Measurements from ENCODE around the gene GNAS.

Gene GNAS

GRCh38 chr20:58839991-58840747, 12.3 kb upstream of the GNAS start:
- H3K27ac ChIP-seq: no peak overlapping the region
- TF ChIP-seq, protein P1, sequence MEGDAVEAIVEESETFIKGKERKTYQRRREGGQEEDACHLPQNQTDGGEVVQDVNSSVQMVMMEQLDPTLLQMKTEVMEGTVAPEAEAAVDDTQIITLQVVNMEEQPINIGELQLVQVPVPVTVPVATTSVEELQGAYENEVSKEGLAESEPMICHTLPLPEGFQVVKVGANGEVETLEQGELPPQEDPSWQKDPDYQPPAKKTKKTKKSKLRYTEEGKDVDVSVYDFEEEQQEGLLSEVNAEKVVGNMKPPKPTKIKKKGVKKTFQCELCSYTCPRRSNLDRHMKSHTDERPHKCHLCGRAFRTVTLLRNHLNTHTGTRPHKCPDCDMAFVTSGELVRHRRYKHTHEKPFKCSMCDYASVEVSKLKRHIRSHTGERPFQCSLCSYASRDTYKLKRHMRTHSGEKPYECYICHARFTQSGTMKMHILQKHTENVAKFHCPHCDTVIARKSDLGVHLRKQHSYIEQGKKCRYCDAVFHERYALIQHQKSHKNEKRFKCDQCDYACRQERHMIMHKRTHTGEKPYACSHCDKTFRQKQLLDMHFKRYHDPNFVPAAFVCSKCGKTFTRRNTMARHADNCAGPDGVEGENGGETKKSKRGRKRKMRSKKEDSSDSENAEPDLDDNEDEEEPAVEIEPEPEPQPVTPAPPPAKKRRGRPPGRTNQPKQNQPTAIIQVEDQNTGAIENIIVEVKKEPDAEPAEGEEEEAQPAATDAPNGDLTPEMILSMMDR (conservative IDR thresholded peaks at IDR 0.05): no peak

DNA sequence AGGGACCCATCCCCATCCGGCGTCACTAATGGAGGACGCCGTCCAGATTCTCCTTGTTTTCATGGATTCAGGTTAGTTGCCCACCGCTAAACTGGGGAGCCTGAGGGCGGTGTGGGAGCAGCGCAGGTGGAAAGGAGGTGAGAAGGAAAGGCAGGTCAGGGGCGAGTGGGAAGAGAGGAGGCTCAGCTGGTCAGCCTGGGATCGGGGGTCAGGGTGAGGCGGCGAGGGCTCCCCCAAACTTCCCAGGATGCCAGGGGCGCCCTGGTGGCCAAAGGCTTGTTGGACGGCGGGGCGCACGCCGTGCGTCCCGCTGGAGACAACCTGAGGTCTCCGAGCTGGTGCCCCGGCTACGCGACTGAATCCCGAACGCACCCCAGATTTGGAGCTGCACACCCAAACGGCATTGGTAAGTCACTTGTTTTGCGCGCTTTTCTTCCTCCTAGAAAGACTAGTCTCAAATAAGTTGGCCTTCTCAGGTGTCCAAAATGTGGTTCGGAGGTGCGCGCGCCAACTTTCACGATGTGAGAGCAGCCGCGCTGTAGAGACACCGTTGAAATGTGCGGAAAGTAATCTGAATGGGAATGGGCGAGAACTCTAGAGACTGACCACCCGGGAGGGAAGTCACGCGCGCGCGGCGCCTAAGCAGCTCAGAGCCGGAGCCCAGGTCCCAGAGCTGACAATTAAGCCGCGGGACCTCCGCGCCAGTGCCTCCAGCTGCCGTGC, 11.5 kb upstream of the GNAS start:
- TF ChIP-seq, protein P1 (conservative IDR thresholded peaks at IDR 0.05): no peak
- H3K27ac ChIP-seq: no peak overlapping the region

GRCh38 chr20:58841539-58842264, 10.8 kb upstream of the GNAS start:
- no peak overlapping the region for H3K27ac ChIP-seq
- TF ChIP-seq, protein P1 (conservative IDR thresholded peaks at IDR 0.05): no peak

GRCh38 chr20:58842276-58842675, 10.2 kb upstream of the GNAS start:
- no peak overlapping the region for H3K27ac ChIP-seq
- TF ChIP-seq, protein P1 (conservative IDR thresholded peaks at IDR 0.05): no peak

DNA sequence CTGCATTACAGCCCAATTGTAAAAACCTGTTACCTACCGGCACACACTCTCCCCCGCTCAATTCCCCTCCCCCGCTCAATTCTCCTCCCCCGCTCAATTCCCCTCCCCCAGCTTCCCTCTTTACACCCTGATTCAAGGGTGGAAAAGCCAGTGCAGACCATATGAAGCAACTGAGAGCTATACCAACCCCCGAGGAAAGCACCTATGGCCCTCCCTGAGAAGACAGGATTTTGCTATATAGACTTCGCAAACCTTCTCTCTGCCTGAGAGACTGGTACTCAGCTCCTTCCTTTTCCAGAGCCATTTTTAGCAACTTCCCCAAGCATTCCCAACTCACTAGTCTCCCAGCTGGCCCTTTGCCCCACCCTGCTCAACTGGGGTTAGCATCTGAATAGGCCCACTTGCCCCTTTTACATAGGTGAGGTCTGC, 9.4 kb upstream of the GNAS start:
- TF ChIP-seq, protein P1 (conservative IDR thresholded peaks at IDR 0.05): no peak
- no peak overlapping the region for H3K27ac ChIP-seq

GRCh38 chr20:58845706-58846105, 6.8 kb upstream of the GNAS start:
- no peak overlapping the region for H3K27ac ChIP-seq

More at GRCh38 chr20:58845706-58846105, 6.8 kb upstream of the GNAS start:
- TF ChIP-seq, protein P1 (conservative IDR thresholded peaks at IDR 0.05): no peak
